ENCODE results near the gene CEMP1. TPM values are rescaled to one million over a fixed set of nuclear protein-coding genes. Genes with fewer than 3 reads are reported as not detected.

CEMP1 gene
- total and polyA plus RNA-seq, 10 of the 15 experiments (the other 5 are each of a cell fraction or from before 2014, with no cell fraction given): 0.05 to 8.2 (median 1.5) TPM; not detected in 5

DNA sequence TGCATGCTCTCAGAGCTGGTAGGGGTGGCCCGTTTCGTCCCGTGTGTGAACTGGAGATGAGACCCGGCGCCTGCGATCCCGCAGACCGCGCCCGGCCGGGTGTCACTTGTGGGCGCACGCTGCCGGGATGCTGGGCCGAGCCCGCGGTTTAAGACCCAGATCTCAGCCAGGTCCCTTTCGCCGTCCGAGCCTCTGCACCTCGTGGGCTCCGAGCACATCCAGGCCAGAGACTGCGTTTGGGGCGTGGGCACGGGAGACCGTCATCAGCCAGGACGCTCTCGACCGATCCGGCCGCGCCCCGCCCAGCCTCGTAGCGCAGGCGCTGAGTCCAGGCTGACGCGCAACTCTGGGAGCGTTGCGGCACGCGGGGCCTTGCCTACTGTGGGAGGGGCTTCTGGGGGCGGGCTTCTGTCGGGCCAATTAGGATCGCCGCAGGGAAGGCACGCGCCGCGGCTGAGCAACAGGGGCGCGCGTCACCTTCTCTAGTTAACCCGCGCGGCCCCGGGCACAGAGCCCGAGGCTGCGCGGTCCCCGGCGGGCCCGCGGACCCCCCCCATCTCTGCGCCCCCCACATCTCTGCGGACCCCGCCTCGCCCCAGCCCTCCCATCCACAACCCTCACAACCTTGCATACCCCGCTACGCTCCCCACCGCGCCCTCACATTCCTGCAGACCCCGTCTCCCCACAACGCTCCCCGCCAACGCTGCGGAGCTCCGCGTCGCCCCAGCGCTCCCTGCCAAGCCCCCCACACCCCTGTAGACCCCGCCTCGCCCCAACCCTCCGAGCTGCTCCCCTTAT lies 687 bp upstream of the CEMP1 start (continued):
- TF ChIP-seq SPI1 (IDR thresholded peaks at IDR 0.05; ENCODE audit: borderline replicate concordance, insufficient read depth, low read depth, low read length): no peak
- TF ChIP-seq LARP7 (IDR thresholded peaks at IDR 0.05): peak; percentile 52; the same call in 1 of the 2 replicates
- TF ChIP-seq BRCA1 (IDR thresholded peaks at IDR 0.05; ENCODE audit: low read depth, low read length): no peak
- TF ChIP-seq FOS (IDR thresholded peaks at IDR 0.05; ENCODE audit: borderline replicate concordance, extremely low read depth, insufficient read length): no peak
- TF ChIP-seq KDM1A (IDR thresholded peaks at IDR 0.05; ENCODE audit: borderline replicate concordance): no peak
- peak; percentile 78 for TF ChIP-seq NRF1 (conservative IDR thresholded peaks at IDR 0.05; ENCODE audit: low read depth, low read length)
- TF ChIP-seq NBN (IDR thresholded peaks at IDR 0.05): no peak
- TF ChIP-seq SMC3 (IDR thresholded peaks at IDR 0.05; ENCODE audit: borderline replicate concordance, low read length): no peak
- no peak for TF ChIP-seq TCF12 (IDR thresholded peaks at IDR 0.05; ENCODE audit: low read depth, low read length)
- TF ChIP-seq, protein P1, sequence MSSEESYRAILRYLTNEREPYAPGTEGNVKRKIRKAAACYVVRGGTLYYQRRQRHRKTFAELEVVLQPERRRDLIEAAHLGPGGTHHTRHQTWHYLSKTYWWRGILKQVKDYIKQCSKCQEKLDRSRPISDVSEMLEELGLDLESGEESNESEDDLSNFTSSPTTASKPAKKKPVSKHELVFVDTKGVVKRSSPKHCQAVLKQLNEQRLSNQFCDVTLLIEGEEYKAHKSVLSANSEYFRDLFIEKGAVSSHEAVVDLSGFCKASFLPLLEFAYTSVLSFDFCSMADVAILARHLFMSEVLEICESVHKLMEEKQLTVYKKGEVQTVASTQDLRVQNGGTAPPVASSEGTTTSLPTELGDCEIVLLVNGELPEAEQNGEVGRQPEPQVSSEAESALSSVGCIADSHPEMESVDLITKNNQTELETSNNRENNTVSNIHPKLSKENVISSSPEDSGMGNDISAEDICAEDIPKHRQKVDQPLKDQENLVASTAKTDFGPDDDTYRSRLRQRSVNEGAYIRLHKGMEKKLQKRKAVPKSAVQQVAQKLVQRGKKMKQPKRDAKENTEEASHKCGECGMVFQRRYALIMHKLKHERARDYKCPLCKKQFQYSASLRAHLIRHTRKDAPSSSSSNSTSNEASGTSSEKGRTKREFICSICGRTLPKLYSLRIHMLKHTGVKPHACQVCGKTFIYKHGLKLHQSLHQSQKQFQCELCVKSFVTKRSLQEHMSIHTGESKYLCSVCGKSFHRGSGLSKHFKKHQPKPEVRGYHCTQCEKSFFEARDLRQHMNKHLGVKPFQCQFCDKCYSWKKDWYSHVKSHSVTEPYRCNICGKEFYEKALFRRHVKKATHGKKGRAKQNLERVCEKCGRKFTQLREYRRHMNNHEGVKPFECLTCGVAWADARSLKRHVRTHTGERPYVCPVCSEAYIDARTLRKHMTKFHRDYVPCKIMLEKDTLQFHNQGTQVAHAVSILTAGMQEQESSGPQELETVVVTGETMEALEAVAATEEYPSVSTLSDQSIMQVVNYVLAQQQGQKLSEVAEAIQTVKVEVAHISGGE (CRISPR knock-in tag; IDR thresholded peaks at IDR 0.05): no peak
- no peak; the same call in 1 of the 2 replicates for TF ChIP-seq RUNX3 (IDR thresholded peaks at IDR 0.05; ENCODE audit: low read length)
- TF ChIP-seq, protein P2, sequence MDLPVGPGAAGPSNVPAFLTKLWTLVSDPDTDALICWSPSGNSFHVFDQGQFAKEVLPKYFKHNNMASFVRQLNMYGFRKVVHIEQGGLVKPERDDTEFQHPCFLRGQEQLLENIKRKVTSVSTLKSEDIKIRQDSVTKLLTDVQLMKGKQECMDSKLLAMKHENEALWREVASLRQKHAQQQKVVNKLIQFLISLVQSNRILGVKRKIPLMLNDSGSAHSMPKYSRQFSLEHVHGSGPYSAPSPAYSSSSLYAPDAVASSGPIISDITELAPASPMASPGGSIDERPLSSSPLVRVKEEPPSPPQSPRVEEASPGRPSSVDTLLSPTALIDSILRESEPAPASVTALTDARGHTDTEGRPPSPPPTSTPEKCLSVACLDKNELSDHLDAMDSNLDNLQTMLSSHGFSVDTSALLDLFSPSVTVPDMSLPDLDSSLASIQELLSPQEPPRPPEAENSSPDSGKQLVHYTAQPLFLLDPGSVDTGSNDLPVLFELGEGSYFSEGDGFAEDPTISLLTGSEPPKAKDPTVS (IDR thresholded peaks at IDR 0.05; ENCODE audit: low read depth, low read length): no peak
- 0 out of 2 replicates have a peak, but pooled peaks have one; percentile 55 for TF ChIP-seq GATAD2B (conservative IDR thresholded peaks at IDR 0.05; ENCODE audit: low read depth)
- TF ChIP-seq, protein P3, sequence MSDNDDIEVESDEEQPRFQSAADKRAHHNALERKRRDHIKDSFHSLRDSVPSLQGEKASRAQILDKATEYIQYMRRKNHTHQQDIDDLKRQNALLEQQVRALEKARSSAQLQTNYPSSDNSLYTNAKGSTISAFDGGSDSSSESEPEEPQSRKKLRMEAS (IDR thresholded peaks at IDR 0.05; ENCODE audit: low read depth, low read length): peak; percentile 89; the same call in 1 of the 2 replicates
- no peak for TF ChIP-seq FOXM1 (IDR thresholded peaks at IDR 0.05; ENCODE audit: low read depth, low read length)
- TF ChIP-seq POLR2AphosphoS5 (IDR thresholded peaks at IDR 0.05; ENCODE audit: low read length): peak; percentile 65; the same call in 1 of the 2 replicates
- TF ChIP-seq, protein P4, sequence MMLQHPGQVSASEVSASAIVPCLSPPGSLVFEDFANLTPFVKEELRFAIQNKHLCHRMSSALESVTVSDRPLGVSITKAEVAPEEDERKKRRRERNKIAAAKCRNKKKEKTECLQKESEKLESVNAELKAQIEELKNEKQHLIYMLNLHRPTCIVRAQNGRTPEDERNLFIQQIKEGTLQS (IDR thresholded peaks at IDR 0.05; ENCODE audit: borderline replicate concordance, extremely low read depth, low read depth, low read length): no peak
- no peak for TF ChIP-seq STAT1 (conservative IDR thresholded peaks at IDR 0.05)
- no peak for TF ChIP-seq EP300 (IDR thresholded peaks at IDR 0.05; ENCODE audit: borderline replicate concordance in 1 of 2, control insufficient read depth in 1 of 2, low read depth in 2 of 2, low read length in 2 of 2)
- TF ChIP-seq HDAC2 (IDR thresholded peaks at IDR 0.05): no peak
